Activated T-helper 9 cell treated with anti-CD3 and anti-CD28 coated beads, Interleukin-2, amount 50 U/mL, for 16 hours (primary cell): ENCODE results near the gene KDM4C.

ENCODE experiments used
- DNase-seq: peaks from one replicate; pipeline ENCODE4 v3.0.0-alpha.2; 2020; ENCODE audit warnings: low read depth

Gene KDM4C

DNA sequence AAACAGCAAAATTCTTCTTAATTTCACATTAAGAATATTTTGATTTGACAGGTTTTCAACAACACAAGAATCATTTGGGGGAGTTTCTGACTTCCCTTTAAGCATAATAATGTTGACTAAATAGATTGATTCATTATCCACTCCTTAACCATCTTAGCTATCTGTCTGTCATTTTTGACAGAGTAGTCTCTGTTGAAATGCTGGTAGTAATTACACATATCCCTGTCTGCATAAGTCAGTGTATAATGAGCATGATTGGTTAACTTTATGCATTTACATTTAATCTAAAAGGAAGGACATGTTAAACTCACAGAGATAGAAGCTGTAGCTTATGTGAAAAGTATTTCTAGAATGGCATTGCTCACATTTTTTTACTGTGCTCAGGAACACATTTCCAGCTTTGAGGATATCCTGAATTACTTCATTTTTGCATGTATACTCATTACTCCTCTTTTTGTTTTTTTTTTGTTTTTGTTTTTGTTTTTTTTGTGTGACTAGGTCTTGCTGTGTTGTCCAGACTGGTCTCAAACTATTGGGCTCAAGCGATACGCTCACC is 385.9 kb downstream of the KDM4C start:
- DNase-seq: no peak

DNA sequence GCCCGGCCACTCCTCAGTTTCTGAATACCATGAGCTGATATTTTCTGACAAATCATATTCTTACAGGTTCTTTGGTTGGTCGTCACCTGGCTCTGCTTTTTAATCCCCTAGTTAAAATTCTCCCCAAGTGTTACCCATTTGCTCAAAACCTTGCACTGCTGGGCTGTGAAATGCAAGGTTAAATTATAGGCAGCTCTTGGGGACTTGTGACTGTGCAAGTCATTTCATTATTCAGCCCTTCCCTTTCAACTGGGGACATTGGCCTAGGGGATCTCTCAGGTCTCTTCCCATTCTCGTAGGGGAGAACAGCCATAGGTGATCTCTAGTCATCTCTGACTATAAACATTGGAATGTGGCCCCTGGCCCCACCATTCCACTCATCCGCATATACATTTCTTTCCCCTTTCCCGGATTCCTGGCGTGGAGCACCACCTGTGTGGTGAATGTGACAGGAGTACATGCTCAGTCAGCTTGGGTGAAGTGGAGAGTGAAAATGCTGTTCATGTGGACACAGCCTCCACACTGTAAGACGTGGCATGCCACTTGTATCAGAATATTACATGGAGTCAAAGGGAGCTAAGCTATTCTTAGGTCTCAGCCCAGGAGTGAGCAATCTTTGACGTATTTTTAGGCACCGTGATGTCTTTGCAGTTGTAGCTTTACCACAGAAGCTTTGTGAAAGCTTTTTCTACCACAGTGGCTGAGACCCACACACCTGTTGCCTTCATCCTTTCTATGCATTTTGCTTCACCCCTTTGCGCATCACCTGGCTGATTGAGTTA is 386.7 kb downstream of the KDM4C start:
- DNase-seq: no peak

DNA sequence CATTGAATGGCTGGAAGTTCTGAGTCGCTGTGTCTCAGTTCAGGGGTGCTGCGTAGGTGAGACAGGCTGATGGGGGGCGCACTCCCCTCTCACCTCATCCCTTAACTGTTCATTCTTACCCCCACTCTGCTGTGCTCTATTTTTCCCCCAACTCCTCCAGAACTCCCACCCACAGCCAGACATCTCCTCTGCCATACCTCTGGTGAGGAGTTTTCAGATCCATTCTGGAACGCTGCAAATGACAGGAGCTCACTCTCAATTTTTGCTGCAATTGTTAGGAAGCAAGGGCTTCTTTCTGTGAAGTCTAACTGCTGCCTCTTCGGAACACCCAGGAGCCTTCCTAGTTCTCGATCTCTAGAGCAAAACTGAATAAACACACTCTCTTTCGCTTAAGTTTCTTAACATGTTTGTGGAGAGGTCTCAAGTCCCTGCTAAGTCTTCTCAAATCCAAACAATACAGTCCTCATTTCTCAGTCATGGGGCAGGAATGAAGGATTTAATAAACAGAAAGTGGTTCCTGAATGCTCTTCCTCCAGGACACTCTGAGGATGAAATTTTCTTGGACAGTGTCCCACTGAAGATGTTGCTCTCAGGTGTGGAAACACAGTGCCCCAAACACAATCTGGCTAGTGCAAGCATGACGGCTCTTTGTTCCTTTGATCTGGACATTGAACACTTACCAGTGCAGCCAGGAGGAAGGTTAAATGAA is 387.7 kb downstream of the KDM4C start:
- DNase-seq: no peak

DNA sequence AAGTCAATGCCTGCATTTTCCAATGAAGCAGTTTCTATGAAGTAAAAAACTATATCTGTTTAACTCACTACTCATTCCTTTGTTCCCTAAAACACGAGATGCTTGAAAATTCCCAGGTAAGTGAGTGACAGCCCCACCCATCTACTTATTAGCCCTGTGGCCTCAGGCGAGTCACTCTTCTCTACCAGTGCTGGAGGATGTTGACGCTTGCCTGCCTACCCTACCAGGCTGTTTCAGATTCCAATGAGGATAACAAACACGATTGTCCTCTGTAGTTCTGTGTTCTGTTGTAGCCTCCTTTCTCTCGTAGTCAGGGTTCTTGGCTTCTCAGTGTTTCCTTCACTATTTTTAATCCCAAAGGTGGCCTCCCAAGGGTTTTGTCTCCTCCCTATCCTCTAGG is 388.8 kb downstream of the KDM4C start:
- DNase-seq: no peak

DNA sequence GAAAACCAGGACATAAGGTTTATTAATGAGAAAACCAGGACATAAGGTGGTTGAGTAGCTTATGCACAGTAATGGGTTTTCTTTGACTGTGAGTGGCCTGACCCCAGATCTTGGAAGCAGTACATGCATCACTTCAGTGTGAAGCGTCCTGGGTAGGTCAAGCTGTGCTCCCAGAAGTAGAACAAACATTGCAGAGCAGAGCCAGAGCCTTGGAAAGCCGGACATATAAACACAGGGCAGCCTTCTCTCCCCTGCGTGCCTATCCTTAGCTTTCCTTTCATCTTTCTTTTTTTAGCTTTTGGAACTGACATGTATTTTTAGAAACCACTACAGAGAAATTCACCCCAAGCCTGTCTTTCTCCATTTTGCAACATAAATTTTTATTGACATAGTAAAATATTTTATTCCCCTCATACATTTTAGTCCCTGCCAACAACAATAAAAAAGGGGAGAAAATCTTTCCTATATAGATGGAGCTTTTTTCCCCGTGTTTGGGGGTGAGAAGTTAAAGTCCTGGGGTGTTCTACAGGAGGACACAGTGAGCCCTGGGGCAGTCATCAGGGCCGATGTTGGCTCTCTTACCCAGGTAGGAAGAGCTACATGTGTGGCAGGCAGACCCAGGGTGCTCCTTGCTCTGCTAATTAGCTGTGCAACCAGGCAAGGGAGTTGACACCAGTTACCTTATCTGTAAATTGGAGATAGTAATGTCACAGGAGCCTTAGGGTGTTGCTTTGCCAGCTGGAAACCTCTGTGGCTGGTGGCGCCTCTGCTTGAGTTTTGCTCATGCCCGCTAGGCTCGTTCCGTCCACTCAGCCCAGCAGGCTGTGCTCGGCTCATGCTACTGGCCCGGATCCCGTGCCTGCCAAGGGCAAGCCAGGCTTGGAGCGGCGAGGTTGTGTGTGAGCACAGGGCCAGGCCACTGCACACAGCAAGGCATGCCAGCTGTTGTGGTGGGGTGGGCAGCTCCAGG is 389.6 kb downstream of the KDM4C start:
- no peak for DNase-seq

- no peak for DNase-seq
These were observed 390.5 kb downstream of the KDM4C start for GRCh38 chr9:7148243-7148765.

DNA sequence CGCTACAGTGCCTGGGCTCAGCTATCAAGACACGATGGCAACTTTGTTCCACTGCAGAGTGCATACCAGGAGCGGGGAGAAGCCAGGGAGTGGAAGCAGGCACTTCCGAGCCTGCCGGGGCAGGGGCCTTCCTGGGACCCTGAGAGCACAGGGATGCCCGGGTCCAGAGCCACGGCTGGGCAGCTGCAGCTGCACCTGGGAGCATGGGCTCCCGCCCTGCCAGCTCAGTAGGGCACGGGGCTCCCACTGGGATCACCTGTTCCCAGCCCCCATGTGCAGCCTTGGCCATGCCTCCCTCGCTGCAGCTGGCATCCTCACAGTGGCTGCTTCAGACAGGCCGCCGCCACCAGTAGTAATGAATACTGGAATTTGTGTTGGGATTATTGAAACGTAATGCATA is 391.5 kb downstream of the KDM4C start:
- DNase-seq: no peak

DNA sequence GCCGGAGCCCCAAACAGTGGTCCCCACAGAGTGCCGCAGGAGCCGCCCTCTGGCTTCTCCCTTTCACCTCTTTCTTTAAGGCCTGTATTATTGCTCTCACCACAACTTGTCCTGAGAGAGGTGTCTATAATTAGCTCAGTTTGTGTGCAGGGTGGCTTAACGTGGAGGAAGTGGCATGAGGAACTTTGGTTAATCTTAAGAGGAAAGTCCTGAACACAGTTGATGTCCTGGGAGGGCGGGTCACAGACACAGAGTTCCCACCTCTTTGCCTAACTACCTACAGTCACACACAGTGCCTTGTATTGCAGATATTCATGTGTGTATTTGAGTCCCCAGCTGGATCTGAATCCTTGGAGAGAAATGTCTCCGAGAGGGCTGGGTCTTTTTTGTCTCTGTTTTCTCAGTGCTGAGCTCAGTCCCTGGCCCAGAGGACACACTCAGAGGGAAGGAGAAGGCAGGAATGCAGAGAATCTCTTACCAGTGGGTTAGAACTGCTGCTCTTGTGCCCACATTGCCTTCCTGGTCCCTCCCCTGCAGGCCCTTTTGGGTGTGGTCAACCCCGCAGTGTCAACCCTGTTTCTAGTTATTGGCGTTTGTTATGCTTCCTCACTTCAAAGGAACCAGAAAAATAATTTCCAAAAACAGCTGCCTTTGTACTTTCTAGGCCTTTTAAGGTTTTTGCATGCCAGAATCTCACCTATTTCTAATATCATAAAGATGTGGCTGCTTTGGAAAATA is 392.5 kb downstream of the KDM4C start:
- no peak for DNase-seq

- no peak for DNase-seq
These were observed 395.4 kb downstream of the KDM4C start for GRCh38 chr9:7153134-7153533.

- no peak for DNase-seq
These were observed 395.8 kb downstream of the KDM4C start for GRCh38 chr9:7153566-7153965.

DNA sequence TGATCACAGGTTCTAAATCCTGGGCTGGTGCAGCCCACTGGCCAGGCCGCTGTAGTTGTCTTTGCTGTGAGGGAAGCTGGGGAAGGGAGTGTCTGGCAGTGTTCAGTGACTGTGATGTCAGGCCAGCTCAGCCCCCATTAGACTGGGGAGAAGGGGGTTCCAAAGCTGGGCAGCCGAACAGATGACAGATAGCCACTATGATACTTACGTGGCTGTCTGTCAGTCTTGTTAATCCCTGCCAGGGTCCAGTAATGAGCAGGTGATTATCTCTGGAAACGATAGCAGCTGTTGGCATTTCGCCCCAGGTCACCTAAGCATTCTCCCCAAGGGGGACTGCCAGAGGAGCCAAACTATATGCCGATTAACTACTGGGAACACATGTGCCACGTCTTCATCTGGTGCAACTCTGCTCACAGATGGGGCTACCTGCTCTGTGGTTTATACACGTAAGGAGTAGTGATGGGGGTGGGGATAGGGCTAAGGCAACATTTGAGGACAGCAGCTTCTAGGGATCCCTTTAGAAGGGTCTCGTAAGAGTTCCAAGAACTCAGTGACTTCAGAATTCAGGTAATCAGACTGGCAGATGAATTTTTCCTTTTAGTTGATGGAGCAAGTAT is 396.3 kb downstream of the KDM4C start:
- no peak for DNase-seq

- no peak for DNase-seq
These were observed 396.9 kb downstream of the KDM4C start for GRCh38 chr9:7154650-7155049.

DNA sequence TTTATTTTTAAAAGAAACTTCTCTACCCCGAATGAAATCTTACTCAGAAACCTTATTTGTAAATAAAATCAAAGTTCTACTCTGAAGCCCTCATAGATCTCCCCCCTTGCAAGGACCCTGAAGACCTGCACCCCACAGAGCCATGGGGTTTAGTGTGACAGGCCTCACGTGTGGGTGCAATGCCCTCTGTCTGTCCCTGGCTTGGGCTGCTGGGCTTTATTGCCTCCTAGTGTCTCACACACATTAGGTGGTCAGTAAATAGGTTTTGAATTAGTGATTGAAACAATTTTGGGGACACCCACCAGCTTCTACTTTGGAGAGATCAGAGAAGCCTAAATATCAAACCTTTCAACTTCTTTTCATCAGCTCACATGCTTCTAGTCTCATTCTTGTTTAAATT is 403.7 kb downstream of the KDM4C start:
- DNase-seq: no peak

- DNase-seq: no peak
These were observed 406.2 kb downstream of the KDM4C start for GRCh38 chr9:7163932-7164331.

GRCh38 chr9:7164440-7165330 is 406.9 kb downstream of the KDM4C start:
- no peak for DNase-seq

- DNase-seq: no peak
These were observed 407.7 kb downstream of the KDM4C start for GRCh38 chr9:7165331-7165975.

- no peak for DNase-seq
These were observed 408.3 kb downstream of the KDM4C start for GRCh38 chr9:7166074-7166473.

GRCh38 chr9:7169717-7170389 is 412.1 kb downstream of the KDM4C start:
- no peak for DNase-seq
